Body of pancreas (tissue), 4 donors: ENCODE measurements around the gene FOS. TPM values are rescaled to one million over a fixed set of nuclear protein-coding genes. Genes with fewer than 3 reads are reported as not detected.
A peak's percentile ranks its signal among the peaks of the same experiment; 100 is the strongest.

Experiments
- ATAC-seq: fragments of 150-250 bp; one replicate; pipeline ENCODE4 v1.9.1; 2016
- DNase-seq, 4 donors: peaks; one replicate each; pipeline ENCODE4 v3.0.0-alpha.2; 2019
- H3K27ac ChIP-seq, 4 donors: fragments of 200-600 bp; sonication (generic); 1 replicate in 3 of 4; 2 replicates in 1 of 4; pipeline versions ENCODE4 v1.5.1 to v1.6.1; 2016 to 2019; ENCODE audit warnings: mild to moderate bottlenecking in 1 of 4, mixed read lengths in 1 of 4, moderate library complexity in 1 of 4
- H3K27me3 ChIP-seq, 2 donors: fragments of 200-600 bp; sonication (generic); one replicate each; pipeline ENCODE4 v1.6.0; 2016; ENCODE audit warnings: mild to moderate bottlenecking in 1 of 2
- H3K36me3 ChIP-seq, 2 donors: fragments of 200-600 bp; sonication (generic); replicated peaks in 1 of 2; 2 replicates each; pipeline ENCODE4 v1.5.1; 2016; ENCODE audit warnings: low read depth in 2 of 2; ENCODE audit not compliant: insufficient read depth in 1 of 2
- H3K4me1 ChIP-seq: fragments of 200-600 bp; sonication (generic); one replicate; pipeline ENCODE4 v1.6.0; 2016
- H3K4me3 ChIP-seq, 2 donors: fragments of 200-600 bp; sonication (generic); 1 replicate in 1 of 2; 2 replicates in 1 of 2; pipeline ENCODE4 v1.5.1; 2016 to 2019
- H3K9me3 ChIP-seq, 3 donors: fragments of 200-600 bp; sonication (generic); 1 replicate in 2 of 3; 2 replicates in 1 of 3; pipeline ENCODE4 v1.5.1; 2016
- CTCF ChIP-seq, 7 experiments: fragments of 450-650 bp in 4 of 7; fragments of 200-600 bp in 3 of 7; sonication (generic) in 3 of 7; IDR thresholded peaks; one replicate each; pipeline ENCODE4 v1.5.1; 2016 to 2019; ENCODE audit warnings: antibody characterized with exemption in 7 of 7
- POLR2A ChIP-seq, 3 donors: fragments of 450-650 bp; IDR thresholded peaks; one replicate each; pipeline ENCODE4 v1.6.1; 2016; ENCODE audit warnings: antibody characterized with exemption in 3 of 3, mild to moderate bottlenecking in 2 of 3
- WGBS, 2 donors: methylation state at CpG; one replicate each; pipeline ENCODE4 v1.1.5; 2017; 5-methylcytosine and 5-hydroxymethylcytosine counted together
- intact Hi-C: fragments of 100-400 bp; cut with DNase I; formaldehyde crosslinking; loops from one replicate; pipeline ENCODE4 v1.15.1; 2023
- total RNA-seq, 2 donors: library from RNA; depleted of rRNA; stranded (reverse); fragments of >200 nt; gene quantifications; one replicate each; pipeline ENCODE4 v1.1.0, GENCODE V29; 2016

Gene FOS
- total RNA-seq, 2 donors from 2014 or later = 412 to 1,093 TPM

GRCh38 chr14:75319021-75319420 lies 40.4 kb downstream of the FOS start:
- 85 to 93% methylated on average over 2 of the region's 2 CpGs for WGBS, 2 donors
- H3K9me3 ChIP-seq = no peaks in the 10 kb centered on the region
- H3K4me3 ChIP-seq = no peak overlapping the region
- H3K27me3 ChIP-seq = no peaks in the 10 kb centered on the region
- ATAC-seq (no peak), DNase-seq (no peak)
- no peaks in the 10 kb centered on the region for H3K36me3 ChIP-seq
- peaks cover 8% of the 10 kb centered on the region for H3K4me1 ChIP-seq
- intact Hi-C loops = loop anchor here (10.0 kb wide), 1 partner anchor 96 kb away; no protein-coding TSS in a partner anchor
- H3K27ac ChIP-seq = no peak overlapping the region
- TF ChIP-seq POLR2A (IDR thresholded peaks at IDR 0.05) = no peak
- no peak for TF ChIP-seq CTCF (IDR thresholded peaks at IDR 0.05)

- TF ChIP-seq POLR2A (IDR thresholded peaks at IDR 0.05) = no peak
- no peak for TF ChIP-seq CTCF (IDR thresholded peaks at IDR 0.05)
- Histone ChIP-seq H3K27me3 (no peaks in the 10 kb centered on the region), H3K4me3 (no peak overlapping the region), H3K36me3 (no peaks in the 10 kb centered on the region), H3K27ac (no peak overlapping the region), H3K4me1 (peaks cover 4% of the 10 kb centered on the region), H3K9me3 (no peaks in the 10 kb centered on the region)
- ATAC-seq (no peak), DNase-seq (no peak)
- 64 to 67% methylated on average over 5 to 7 of the region's 7 CpGs for WGBS, 2 donors
- intact Hi-C loops = no loop called here
These were observed 41.6 kb downstream of the FOS start for GRCh38 chr14:75320196-75320595.

- Histone ChIP-seq H3K36me3 (no peaks in the 10 kb centered on the region), H3K27me3 (no peaks in the 10 kb centered on the region), H3K4me1 (no peaks in the 10 kb centered on the region), H3K4me3 (no peak overlapping the region), H3K27ac (no peak overlapping the region), H3K9me3 (no peaks in the 10 kb centered on the region)
- WGBS, 2 donors = 70 to 100% methylated on average over 1 of the region's 1 CpG
- DNase-seq (no peak), ATAC-seq (no peak)
- TF ChIP-seq CTCF (IDR thresholded peaks at IDR 0.05) = no peak
- no peak for TF ChIP-seq POLR2A (IDR thresholded peaks at IDR 0.05)
- intact Hi-C loops = no loop called here
These were observed 44.1 kb downstream of the FOS start for GRCh38 chr14:75322746-75323145.

GRCh38 chr14:75323571-75323970 lies 44.9 kb downstream of the FOS start:
- no peaks in the 10 kb centered on the region for H3K36me3 ChIP-seq
- ATAC-seq = no peak
- intact Hi-C loops = no loop called here
- DNase-seq = no peak
- no peak for TF ChIP-seq CTCF (IDR thresholded peaks at IDR 0.05)
- TF ChIP-seq POLR2A (IDR thresholded peaks at IDR 0.05) = no peak
- H3K4me1 ChIP-seq = no peaks in the 10 kb centered on the region
- H3K4me3 ChIP-seq = no peak overlapping the region
- no peaks in the 10 kb centered on the region for H3K27me3 ChIP-seq
- WGBS, 2 donors = 64 to 65% methylated on average over 6 of the region's 6 CpGs
- H3K9me3 ChIP-seq = no peaks in the 10 kb centered on the region
- no peak overlapping the region for H3K27ac ChIP-seq

GRCh38 chr14:75328558-75329155 lies 50.0 kb downstream of the FOS start:
- intact Hi-C loops = no loop called here
- H3K9me3 ChIP-seq = no peaks in the 10 kb centered on the region
- WGBS, 2 donors = 17 to 32% methylated on average over 4 to 5 of the region's 5 CpGs
- H3K27me3 ChIP-seq = no peaks in the 10 kb centered on the region
- H3K4me1 ChIP-seq = no peaks in the 10 kb centered on the region
- no peak overlapping the region for H3K4me3 ChIP-seq
- no peak for DNase-seq
- H3K27ac ChIP-seq = no peak overlapping the region
- no peak for TF ChIP-seq POLR2A (IDR thresholded peaks at IDR 0.05)
- no peaks in the 10 kb centered on the region for H3K36me3 ChIP-seq
- peak; percentile 18 for ATAC-seq
